Neural progenitor cell (in vitro differentiated cells): ENCODE measurements around the gene SIPA1L3. TPM values are rescaled to one million over a fixed set of nuclear protein-coding genes. Genes with fewer than 3 reads are reported as not detected.

Source experiments
- DNase-seq: peaks from one replicate; pipeline ENCODE4 v3.0.0-alpha.2; 2016; ENCODE audit warnings: low spot score
- H2AFZ ChIP-seq: fragments of 200-600 bp; sonication (generic); replicated peaks from 2 replicates; pipeline ENCODE4 v1.6.1; 2016; ENCODE audit warnings: antibody characterized with exemption
- H3F3A ChIP-seq: fragments of 200-600 bp; sonication (generic); 2 replicates; pipeline ENCODE4 v1.6.1; 2016; ENCODE audit warnings: antibody characterized with exemption, low read depth
- H3K27ac ChIP-seq: fragments of 200-600 bp; sonication (generic); 2 replicates; pipeline ENCODE4 v1.5.1; 2016; ENCODE audit warnings: mild to moderate bottlenecking
- H3K27me3 ChIP-seq: fragments of 200-600 bp; sonication (generic); 2 replicates; pipeline ENCODE4 v1.6.1; 2016; ENCODE audit warnings: mild to moderate bottlenecking, moderate library complexity
- H3K36me3 ChIP-seq: fragments of 200-600 bp; sonication (generic); 2 replicates; pipeline ENCODE4 v1.5.1; 2016
- H3K4me1 ChIP-seq: fragments of 200-600 bp; sonication (generic); 2 replicates; pipeline ENCODE4 v1.6.1; 2016; ENCODE audit warnings: mixed run types
- H3K4me2 ChIP-seq: fragments of 200-600 bp; sonication (generic); 2 replicates; pipeline ENCODE4 v1.6.1; 2016
- H3K4me3 ChIP-seq: fragments of 200-600 bp; sonication (generic); 2 replicates; pipeline ENCODE4 v1.5.1; 2016
- H3K79me2 ChIP-seq: fragments of 200-600 bp; sonication (generic); 2 replicates; pipeline ENCODE4 v1.6.1; 2016; ENCODE audit warnings: low read depth
- H3K9ac ChIP-seq: fragments of 200-600 bp; sonication (generic); 2 replicates; pipeline ENCODE4 v1.6.1; 2016
- H3K9me3 ChIP-seq: fragments of 200-600 bp; sonication (generic); 2 replicates; pipeline ENCODE4 v1.5.1; 2016; ENCODE audit warnings: low read depth
- H4K20me1 ChIP-seq: fragments of 200-600 bp; sonication (generic); 2 replicates; pipeline ENCODE4 v1.6.1; 2016; ENCODE audit warnings: low read depth
- H3K27ac Mint-ChIP-seq: 3 replicates; pipeline ENCODE4 v1.8.0; 2021; ENCODE audit warnings: mixed read lengths
- H3K27me3 Mint-ChIP-seq: 2 replicates; pipeline ENCODE4 v1.8.0; 2022; ENCODE audit warnings: low read depth, mild to moderate bottlenecking, inconsistent platforms, moderate library complexity, mixed read lengths; ENCODE audit not compliant: insufficient read depth
- H3K36me3 Mint-ChIP-seq: 3 replicates; pipeline ENCODE4 v1.8.0; 2021; ENCODE audit warnings: mixed read lengths
- H3K4me1 Mint-ChIP-seq: 3 replicates; pipeline ENCODE4 v1.8.0; 2021; ENCODE audit warnings: mixed read lengths
- H3K4me3 Mint-ChIP-seq: 3 replicates; pipeline ENCODE4 v1.8.0; 2021; ENCODE audit warnings: mild to moderate bottlenecking, moderate library complexity, mixed read lengths
- H3K9me3 Mint-ChIP-seq: 3 replicates; pipeline ENCODE4 v1.8.0; 2020; ENCODE audit warnings: mixed read lengths
- CTCF ChIP-seq: fragments of 200-600 bp; sonication (generic); IDR thresholded peaks from 2 replicates; pipeline ENCODE4 v1.5.1; 2017; ENCODE audit warnings: antibody characterized with exemption, mild to moderate bottlenecking
- EZH2 ChIP-seq: fragments of 200-600 bp; sonication (generic); IDR thresholded peaks from 2 replicates; pipeline ENCODE4 v1.6.1; 2017; ENCODE audit warnings: antibody characterized with exemption, mild to moderate bottlenecking, moderate library complexity
- EZH2phosphoT487 ChIP-seq: fragments of 200-600 bp; sonication (generic); IDR thresholded peaks from 2 replicates; pipeline ENCODE4 v1.6.1; 2017; ENCODE audit warnings: antibody characterized with exemption
- total RNA-seq: library from RNA; depleted of rRNA; stranded (reverse); fragments of >200 nt; gene quantifications from 2 replicates; pipeline ENCODE4 v1.2.3, GENCODE V29; 2015; ENCODE audit warnings: low replicate concordance

Gene SIPA1L3
- total RNA-seq, 1 donor from 2014 or later = 19.2 TPM

- H3K79me2 ChIP-seq = no peaks in the 10 kb centered on the region
- H3K27ac ChIP-seq = no peak overlapping the region
- H2AFZ ChIP-seq = no peak overlapping the region
- peaks cover 1% of the 10 kb centered on the region for H4K20me1 ChIP-seq
- no peaks in the 10 kb centered on the region for H3K4me1 Mint-ChIP-seq
- no peak for DNase-seq
- TF ChIP-seq CTCF (no peak), EZH2 (no peak), EZH2phosphoT487 (no peak)
- H3K27me3 ChIP-seq = no peaks in the 10 kb centered on the region
- peaks cover 10% of the 10 kb centered on the region for H3K36me3 ChIP-seq
- H3K27ac Mint-ChIP-seq = no peak overlapping the region
- H3F3A ChIP-seq = no peaks in the 10 kb centered on the region
- peaks cover 4% of the 10 kb centered on the region for H3K27me3 Mint-ChIP-seq
- H3K9me3 Mint-ChIP-seq = peaks cover 3% of the 10 kb centered on the region
- H3K4me3 ChIP-seq = no peak overlapping the region
- peaks cover 25% of the 10 kb centered on the region for H3K36me3 Mint-ChIP-seq
- no peak overlapping the region for H3K4me3 Mint-ChIP-seq
- H3K9ac ChIP-seq = no peak overlapping the region
- no peaks in the 10 kb centered on the region for H3K9me3 ChIP-seq
- H3K4me2 ChIP-seq = no peak overlapping the region
- no peaks in the 10 kb centered on the region for H3K4me1 ChIP-seq
These were observed 194.7 kb downstream of the SIPA1L3 start for GRCh38 chr19:38101723-38102122.

- H3K9me3 ChIP-seq = no peaks in the 10 kb centered on the region
- Mint-ChIP-seq H3K36me3 (peaks cover 14% of the 10 kb centered on the region), H3K9me3 (no peaks in the 10 kb centered on the region), H3K4me1 (no peaks in the 10 kb centered on the region), H3K27me3 (peaks cover 4% of the 10 kb centered on the region), H3K4me3 (no peak overlapping the region), H3K27ac (no peak overlapping the region)
- H3K4me3 ChIP-seq = no peak overlapping the region
- no peak overlapping the region for H3K4me2 ChIP-seq
- DNase-seq = no peak
- H3K27me3 ChIP-seq = no peaks in the 10 kb centered on the region
- H3K27ac ChIP-seq = no peak overlapping the region
- H3F3A ChIP-seq = no peaks in the 10 kb centered on the region
- H3K36me3 ChIP-seq = no peaks in the 10 kb centered on the region
- H4K20me1 ChIP-seq = no peaks in the 10 kb centered on the region
- no peak overlapping the region for H3K9ac ChIP-seq
- H3K79me2 ChIP-seq = no peaks in the 10 kb centered on the region
- no peaks in the 10 kb centered on the region for H3K4me1 ChIP-seq
- no peak overlapping the region for H2AFZ ChIP-seq
- TF ChIP-seq EZH2 (no peak), CTCF (no peak), EZH2phosphoT487 (no peak)
These were observed 198.6 kb downstream of the SIPA1L3 start for GRCh38 chr19:38105574-38105973.

- Mint-ChIP-seq H3K4me1 (no peaks in the 10 kb centered on the region), H3K4me3 (no peak overlapping the region)
- H3K36me3 ChIP-seq = no peaks in the 10 kb centered on the region
These were observed 200.1 kb downstream of the SIPA1L3 start for GRCh38 chr19:38107129-38107528.

More at GRCh38 chr19:38107129-38107528, 200.1 kb downstream of the SIPA1L3 start:
- H3K4me3 ChIP-seq = no peak overlapping the region
- H3K9ac ChIP-seq = no peak overlapping the region
- Mint-ChIP-seq H3K36me3 (peaks cover 16% of the 10 kb centered on the region), H3K27me3 (peaks cover 5% of the 10 kb centered on the region), H3K27ac (no peak overlapping the region), H3K9me3 (no peaks in the 10 kb centered on the region)
- peaks cover 4% of the 10 kb centered on the region for H3F3A ChIP-seq
- no peak for TF ChIP-seq CTCF
- TF ChIP-seq EZH2phosphoT487 = no peak
- no peak for TF ChIP-seq EZH2
- H3K4me1 ChIP-seq = no peaks in the 10 kb centered on the region
- no peak overlapping the region for H2AFZ ChIP-seq
- no peak overlapping the region for H3K4me2 ChIP-seq
- no peaks in the 10 kb centered on the region for H3K27me3 ChIP-seq
- no peaks in the 10 kb centered on the region for H4K20me1 ChIP-seq
- no peak for DNase-seq
- H3K79me2 ChIP-seq = no peaks in the 10 kb centered on the region
- H3K9me3 ChIP-seq = no peaks in the 10 kb centered on the region
- no peak overlapping the region for H3K27ac ChIP-seq
